H1 (cell line): ENCODE data around the gene VSX2. TPM values are rescaled to one million over a fixed set of nuclear protein-coding genes. Genes with fewer than 3 reads are reported as not detected.

Source experiments
- CTCF ChIA-PET: fragments of 300-600 bp; sonication (Branson Sonifier 250); formaldehyde crosslinking; loops from one replicate; lab custom pipeline; 2021; ENCODE audit not compliant: partially characterized antibody; lab: Charles Lee
- POLR2A ChIA-PET: fragments of 300-600 bp; sonication (Branson Sonifier 250); formaldehyde crosslinking; loops from one replicate; lab custom pipeline; 2021; ENCODE audit warnings: inconsistent platforms; ENCODE audit not compliant: partially characterized antibody; lab: Charles Lee
- DNase-seq, 2 experiments: peaks; one replicate each; pipeline versions ENCODE4 v3.0.0 to v3.0.0-alpha.2; 2010 to 2022; ENCODE audit warnings: low spot score in 2 of 2, low read depth in 1 of 2, mixed read lengths in 1 of 2
- FAIRE-seq: peaks from 2 replicates; lab custom pipeline; 2011; peaks lifted over from hg19 to GRCh38; lab: Jason Lieb, UNC
- H2AFZ ChIP-seq: 2 replicates; pipeline ENCODE4 v1.8.1; 2012; ENCODE audit warnings: low read length, inconsistent platforms
- H2AK5ac ChIP-seq: 2 replicates; pipeline ENCODE4 v1.6.1; 2013; ENCODE audit warnings: low read depth, low read length
- H2BK120ac ChIP-seq: replicated peaks from 2 replicates; pipeline ENCODE3; 2013; ENCODE audit warnings: low read depth, low read length, inconsistent platforms
- H2BK12ac ChIP-seq: 2 replicates; pipeline ENCODE4 v1.6.1; 2013; ENCODE audit warnings: low read depth, low read length
- H2BK15ac ChIP-seq: 2 replicates; pipeline ENCODE4 v1.6.1; 2013; ENCODE audit warnings: low read length
- H2BK20ac ChIP-seq: 2 replicates; pipeline ENCODE4 v1.6.1; 2013; ENCODE audit warnings: low read length
- H2BK5ac ChIP-seq: 2 replicates; pipeline ENCODE4 v1.6.1; 2013; ENCODE audit warnings: low read depth, low read length
- H3K14ac ChIP-seq: 2 replicates; pipeline ENCODE4 v1.6.1; 2013; ENCODE audit warnings: inconsistent platforms; ENCODE audit not compliant: insufficient read length
- H3K18ac ChIP-seq: 2 replicates; pipeline ENCODE4 v1.6.1; 2013; ENCODE audit warnings: low read length; ENCODE audit errors: extremely low read depth
- H3K23ac ChIP-seq: 2 replicates; pipeline ENCODE4 v1.6.1; 2013; ENCODE audit warnings: inconsistent platforms; ENCODE audit not compliant: insufficient read length
- H3K23me2 ChIP-seq: 2 replicates; pipeline ENCODE4 v1.6.1; 2013; ENCODE audit warnings: low read depth, low read length
- H3K27ac ChIP-seq: 2 replicates; pipeline ENCODE4 v1.6.1; 2011; ENCODE audit warnings: low read depth, low read length, inconsistent platforms
- H3K27me3 ChIP-seq, 4 experiments: replicated peaks in 1 of 4; 1 replicate in 1 of 4; 2 replicates in 3 of 4; pipeline versions ENCODE4 v1.6.1 to v1.8.1; 2011 to 2013; ENCODE audit warnings: low read length in 3 of 4, mild to moderate bottlenecking in 3 of 4, inconsistent platforms in 2 of 4, mixed read lengths in 2 of 4, moderate library complexity in 1 of 4; ENCODE audit not compliant: control insufficient read depth in 3 of 4, insufficient read depth in 3 of 4; ENCODE audit errors: extremely low read depth in 1 of 4
- H3K36me3 ChIP-seq, 4 experiments: 2 replicates each; pipeline versions ENCODE4 v1.6.1 to v1.8.1; 2011 to 2013; ENCODE audit warnings: mild to moderate bottlenecking in 4 of 4, low read length in 3 of 4, moderate library complexity in 2 of 4, control low read depth in 1 of 4, inconsistent platforms in 1 of 4; ENCODE audit not compliant: insufficient read depth in 4 of 4, control insufficient read depth in 2 of 4
- H3K4ac ChIP-seq: replicated peaks from 2 replicates; pipeline ENCODE3; 2013; ENCODE audit warnings: low read length, low read depth, mixed read lengths, inconsistent platforms; ENCODE audit not compliant: insufficient read length
- H3K4me1 ChIP-seq, 4 experiments: replicated peaks in 1 of 4; 1 replicate in 1 of 4; 2 replicates in 3 of 4; pipeline versions ENCODE4 v1.6.1 to v1.8.1; 2011 to 2013; ENCODE audit warnings: low read length in 3 of 4, inconsistent platforms in 2 of 4, mixed read lengths in 1 of 4; ENCODE audit not compliant: insufficient read depth in 4 of 4, control insufficient read depth in 3 of 4
- H3K4me2 ChIP-seq, 2 experiments: 2 replicates each; pipeline versions ENCODE4 v1.6.1 to v1.8.1; 2011 to 2013; ENCODE audit warnings: low read depth in 2 of 2, low read length in 2 of 2, control low read depth in 1 of 2, inconsistent platforms in 1 of 2, mild to moderate bottlenecking in 1 of 2; ENCODE audit not compliant: insufficient read depth in 1 of 2
- H3K4me3 ChIP-seq, 4 experiments: fragments of 200-600, 300-600 bp in 1 of 4; sonication (generic), shearing (Covaris generic), sonication (Bioruptor Twin) in 1 of 4; 2 replicates each; pipeline versions ENCODE4 v1.5.1 to v1.8.1; 2011 to 2016; ENCODE audit warnings: low read length in 4 of 4, low read depth in 3 of 4, control low read depth in 2 of 4, inconsistent platforms in 2 of 4, mild to moderate bottlenecking in 2 of 4, mixed read lengths in 1 of 4, moderate library complexity in 1 of 4; ENCODE audit not compliant: insufficient read depth in 2 of 4; ENCODE audit errors: extremely low read depth in 1 of 4
- H3K56ac ChIP-seq: replicated peaks from 2 replicates; pipeline ENCODE3; 2013; ENCODE audit warnings: low read depth, mild to moderate bottlenecking, mixed read lengths, low read length, inconsistent platforms; ENCODE audit not compliant: insufficient read length
- H3K79me1 ChIP-seq: 2 replicates; pipeline ENCODE4 v1.6.1; 2013; ENCODE audit warnings: low read depth, low read length, control low read depth
- H3K79me2 ChIP-seq, 2 experiments: 2 replicates each; pipeline versions ENCODE4 v1.6.1 to v1.8.1; 2012 to 2013; ENCODE audit warnings: low read length in 2 of 2, mild to moderate bottlenecking in 2 of 2, inconsistent platforms in 1 of 2; ENCODE audit not compliant: insufficient read depth in 2 of 2, control insufficient read depth in 1 of 2
- H3K9ac ChIP-seq, 4 experiments: replicated peaks in 1 of 4; 1 replicate in 1 of 4; 2 replicates in 3 of 4; pipeline versions ENCODE4 v1.6.1 to v1.8.1; 2011 to 2013; ENCODE audit warnings: low read depth in 3 of 4, low read length in 3 of 4, control low read depth in 2 of 4, mild to moderate bottlenecking in 2 of 4, moderate library complexity in 2 of 4, inconsistent platforms in 1 of 4; ENCODE audit errors: extremely low read depth in 1 of 4
- H3K9me3 ChIP-seq, 2 experiments: 2 replicates each; pipeline versions ENCODE4 v1.6.1 to v1.8.1; 2012 to 2013; ENCODE audit warnings: mild to moderate bottlenecking in 2 of 2, moderate library complexity in 2 of 2, control low read depth in 1 of 2, inconsistent platforms in 1 of 2, low read depth in 1 of 2, low read length in 1 of 2, mixed read lengths in 1 of 2; ENCODE audit not compliant: insufficient read depth in 2 of 2
- H4K20me1 ChIP-seq, 2 experiments: replicated peaks in 1 of 2; 2 replicates each; pipeline versions ENCODE3 to v1.8.1; 2011 to 2013; ENCODE audit warnings: inconsistent platforms in 2 of 2, low read length in 2 of 2, mild to moderate bottlenecking in 1 of 2; ENCODE audit not compliant: insufficient read depth in 2 of 2, control insufficient read depth in 1 of 2
- H4K5ac ChIP-seq: 2 replicates; pipeline ENCODE4 v1.6.1; 2013; ENCODE audit warnings: low read length, low read depth, mixed read lengths, inconsistent platforms; ENCODE audit not compliant: insufficient read length
- H4K8ac ChIP-seq: 2 replicates; pipeline ENCODE4 v1.8.0; 2013; ENCODE audit warnings: mild to moderate bottlenecking, moderate library complexity, low read length, inconsistent platforms; ENCODE audit not compliant: insufficient read depth; ENCODE audit errors: extremely low read depth
- H4K91ac ChIP-seq: replicated peaks from 2 replicates; pipeline ENCODE3; 2013; ENCODE audit warnings: low read length, mixed read lengths, inconsistent platforms; ENCODE audit not compliant: insufficient read length
- CHD2 ChIP-seq: IDR thresholded peaks from 2 replicates; pipeline ENCODE4 v1.6.1; 2012; ENCODE audit warnings: low read length, improper control_type of control experiment
- EZH2 ChIP-seq: fragments of 200-600 bp; sonication (generic); IDR thresholded peaks from 2 replicates; pipeline ENCODE4 v1.7.1; 2012; ENCODE audit warnings: low read depth, mild to moderate bottlenecking, moderate library complexity, low read length, inconsistent platforms; ENCODE audit not compliant: severe bottlenecking
- RXRA ChIP-seq: IDR thresholded peaks from 2 replicates; pipeline ENCODE4 v1.6.1; 2011; ENCODE audit warnings: low read depth, mild to moderate bottlenecking, low read length, moderate library complexity; ENCODE audit not compliant: insufficient read depth
- SIX5 ChIP-seq: IDR thresholded peaks from 2 replicates; pipeline ENCODE4 v1.6.1; 2011; ENCODE audit warnings: mild to moderate bottlenecking, low read depth, low read length
- SP1 ChIP-seq: IDR thresholded peaks from 2 replicates; pipeline ENCODE4 v1.6.1; 2011; ENCODE audit warnings: low read depth, low read length
- SUZ12 ChIP-seq: fragments of 200-600 bp; sonication (generic); IDR thresholded peaks from 2 replicates; pipeline ENCODE4 v1.6.1; 2012; ENCODE audit warnings: mild to moderate bottlenecking, inconsistent platforms, low read length, moderate library complexity, mixed read lengths
- WGBS, 2 experiments: shearing (Covaris generic) in 1 of 2; methylation state at CpG; one replicate each; pipeline versions ENCODE4 v1.1.6 to v1.1.7; 2013 to 2015; ENCODE audit warnings: low lambda C conversion rate in 2 of 2, mixed read lengths in 2 of 2, inconsistent platforms in 1 of 2, low coverage in 1 of 2, missing lambda C conversion rate in 1 of 2; ENCODE audit not compliant: insufficient replicate concordance in 2 of 2, insufficient coverage in 1 of 2, insufficient read length in 1 of 2; ENCODE audit errors: extremely low coverage in 1 of 2, missing lambda C conversion rate in 1 of 2; 5-methylcytosine and 5-hydroxymethylcytosine counted together
- polyA plus RNA-seq, 7 experiments: library from polyadenylated mRNA; depleted of rRNA in 3 of 7; stranded (reverse) in 5 of 7; unstranded in 2 of 7; fragments of >200 nt in 5 of 7; fragments of 200-250 nt in 2 of 7; gene quantifications; 1 replicate in 5 of 7; 2 replicates in 1 of 7; 4 replicates in 1 of 7; pipeline versions ENCODE4 v1.2.1 to v1.2.3, GENCODE V29; 2011 to 2013; ENCODE audit warnings: missing spikeins in 2 of 7, mixed read lengths in 2 of 7
- total RNA-seq: library from RNA; stranded (reverse); fragmentation: NEBNext Ultra II Directional; extraction: Animal tissue kit (Norgen Biotek cat#: 25700); gene quantifications from 2 replicates; pipeline ENCODE4 v1.2.1, GENCODE V29; 2021
- TF ChIP-seq, protein P1 (sequence below): IDR thresholded peaks from 2 replicates; pipeline ENCODE4 v1.6.1; 2012; ENCODE audit warnings: low read length, inconsistent platforms

Gene VSX2
- total and polyA plus RNA-seq, 2 of the 8 experiments (the other 6 are each of a cell fraction or from before 2014, with no cell fraction given): 0.08 to 0.22 TPM

GRCh38 chr14:74195623-74196022 lies 43.6 kb upstream of the VSX2 start:
- peaks cover 0 to 1% of the 10 kb centered on the region in 2 experiments for H4K20me1 ChIP-seq
- ChIA-PET POLR2A (no interaction called here), CTCF (interaction anchor here (0.6 to 5.2 kb wide), 5 partner anchors 12 to 63 kb away, joined by 3 to 19 read pairs (median 6); no protein-coding TSS in a partner anchor)
- no peaks in the 10 kb centered on the region for H3K4me1 ChIP-seq
- no peaks in the 10 kb centered on the region; the same call in 1 of the 2 replicates for H3K79me1 ChIP-seq
- no peak for DNase-seq
- H2BK20ac ChIP-seq: no peak overlapping the region
- H3K4me3 ChIP-seq: no peak overlapping the region
- H2BK15ac ChIP-seq: no peak overlapping the region
- no peak overlapping the region for H2AFZ ChIP-seq
- H3K4me2 ChIP-seq: no peak overlapping the region
- no peak overlapping the region for H3K27ac ChIP-seq
- FAIRE-seq: no peak
- 95% methylated on average over 7 of the region's 7 CpGs; no CpG with 5 or more reads in 1 of the 2 experiments for WGBS, 2 experiments
- no peaks in the 10 kb centered on the region for H3K23me2 ChIP-seq
- no peak overlapping the region for H3K23ac ChIP-seq
- H3K18ac ChIP-seq: no peak overlapping the region
- no peak overlapping the region for H2BK5ac ChIP-seq
- H4K8ac ChIP-seq: no peak overlapping the region
- H2BK120ac ChIP-seq: no peak overlapping the region
- H3K27me3 ChIP-seq: no peaks in the 10 kb centered on the region
- H3K9me3 ChIP-seq: no peaks in the 10 kb centered on the region
- no peak overlapping the region for H3K56ac ChIP-seq
- no peak overlapping the region for H2AK5ac ChIP-seq
- H3K4ac ChIP-seq: no peak overlapping the region
- H3K9ac ChIP-seq: no peak overlapping the region
- H2BK12ac ChIP-seq: no peak overlapping the region
- no peak overlapping the region for H4K5ac ChIP-seq
- H3K79me2 ChIP-seq: no peaks in the 10 kb centered on the region
- H3K36me3 ChIP-seq: peaks cover 3 to 12% (median 7%) of the 10 kb centered on the region in 4 experiments; a peak in 5 of 8 replicates
- H4K91ac ChIP-seq: no peak overlapping the region
- H3K14ac ChIP-seq: no peak overlapping the region
- no peak for TF ChIP-seq SP1
- no peak for TF ChIP-seq EZH2
- TF ChIP-seq SIX5: no peak
- no peak for TF ChIP-seq RXRA
- TF ChIP-seq SUZ12: no peak
- TF ChIP-seq CHD2: no peak
- TF ChIP-seq, protein P1, sequence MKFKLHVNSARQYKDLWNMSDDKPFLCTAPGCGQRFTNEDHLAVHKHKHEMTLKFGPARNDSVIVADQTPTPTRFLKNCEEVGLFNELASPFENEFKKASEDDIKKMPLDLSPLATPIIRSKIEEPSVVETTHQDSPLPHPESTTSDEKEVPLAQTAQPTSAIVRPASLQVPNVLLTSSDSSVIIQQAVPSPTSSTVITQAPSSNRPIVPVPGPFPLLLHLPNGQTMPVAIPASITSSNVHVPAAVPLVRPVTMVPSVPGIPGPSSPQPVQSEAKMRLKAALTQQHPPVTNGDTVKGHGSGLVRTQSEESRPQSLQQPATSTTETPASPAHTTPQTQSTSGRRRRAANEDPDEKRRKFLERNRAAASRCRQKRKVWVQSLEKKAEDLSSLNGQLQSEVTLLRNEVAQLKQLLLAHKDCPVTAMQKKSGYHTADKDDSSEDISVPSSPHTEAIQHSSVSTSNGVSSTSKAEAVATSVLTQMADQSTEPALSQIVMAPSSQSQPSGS: no peak
